ENCODE measurements around the gene ADCY5. TPM values are rescaled to one million over a fixed set of nuclear protein-coding genes. Genes with fewer than 3 reads are reported as not detected.
A peak's percentile ranks its signal among the peaks of the same experiment; 100 is the strongest.

ADCY5 gene
- total and polyA plus RNA-seq, 4 donors = 0.74 to 6.6 (median 2.9) TPM

- TF ChIP-seq CTCF (IDR thresholded peaks at IDR 0.05; ENCODE audit: low read depth, low read length, missing input control) (no peak), HNF4A (conservative IDR thresholded peaks at IDR 0.05) (no peak), GABPA (IDR thresholded peaks at IDR 0.05 in 1 of 2, conservative IDR thresholded peaks at IDR 0.05 in 1 of 2) (no peak), MAX (IDR thresholded peaks at IDR 0.05) (no peak), FOXA2 (IDR thresholded peaks at IDR 0.05) (no peak), NR2F2 (IDR thresholded peaks at IDR 0.05) (no peak), RAD21 (IDR thresholded peaks at IDR 0.05) (no peak), TAF1 (conservative IDR thresholded peaks at IDR 0.05) (no peak), FOXA1 (IDR thresholded peaks at IDR 0.05) (no peak), EGR1 (IDR thresholded peaks at IDR 0.05; ENCODE audit: low read depth in 2 of 2) (no peak), HNF4G (IDR thresholded peaks at IDR 0.05) (no peak), YY1 (IDR thresholded peaks at IDR 0.05) (no peak)
Observed at GRCh38 chr3:123429362-123430125, 19.3 kb downstream of the ADCY5 start (continued).

- no peak for DNase-seq (ENCODE audit: low spot score)
- no peaks in the 10 kb centered on the region for H3K27me3 ChIP-seq (ENCODE audit: control insufficient read depth in 4 of 4, insufficient read depth in 4 of 4, low read length in 3 of 4)
- 66% methylated on average over 8 of the region's 8 CpGs for WGBS
- peaks cover 0 to 35% (median 31%) of the 10 kb centered on the region in 4 donors for H3K4me1 ChIP-seq (ENCODE audit: control insufficient read depth in 4 of 4, insufficient read depth in 4 of 4, low read length in 3 of 4)
- no peak overlapping the region for H3K4me3 ChIP-seq (ENCODE audit: low read depth in 1 of 3, low read length in 3 of 3)
- no peaks in the 10 kb centered on the region for H3K36me3 ChIP-seq (ENCODE audit: control insufficient read depth in 4 of 4, insufficient read depth in 3 of 4, low read depth in 1 of 4, low read length in 3 of 4)
- no peaks in the 10 kb centered on the region for H3K9me3 ChIP-seq (ENCODE audit: control insufficient read depth in 4 of 4, low read length in 3 of 4)
- H3K27ac ChIP-seq (ENCODE audit: low read depth in 1 of 2, low read length in 2 of 2) = peak overlapping the region in 1 of 2 donors; percentile 43
- TF ChIP-seq NR2F2 (IDR thresholded peaks at IDR 0.05) = no peak
- no peak for TF ChIP-seq MAX (IDR thresholded peaks at IDR 0.05)
- TF ChIP-seq GABPA (IDR thresholded peaks at IDR 0.05 in 1 of 2, conservative IDR thresholded peaks at IDR 0.05 in 1 of 2) = no peak
- no peak for TF ChIP-seq ATF3 (IDR thresholded peaks at IDR 0.05)
- TF ChIP-seq FOXA1 (IDR thresholded peaks at IDR 0.05) = no peak
- TF ChIP-seq HNF4A (conservative IDR thresholded peaks at IDR 0.05) = no peak
- no peak for TF ChIP-seq TAF1 (conservative IDR thresholded peaks at IDR 0.05)
- TF ChIP-seq CTCF (IDR thresholded peaks at IDR 0.05; ENCODE audit: low read depth, low read length, missing input control) = no peak
- TF ChIP-seq SP1 (IDR thresholded peaks at IDR 0.05) = no peak
- no peak for TF ChIP-seq FOXA2 (IDR thresholded peaks at IDR 0.05)
- TF ChIP-seq YY1 (IDR thresholded peaks at IDR 0.05) = no peak
- no peak for TF ChIP-seq RXRA (IDR thresholded peaks at IDR 0.05)
- H3K9ac ChIP-seq (ENCODE audit: low read depth in 1 of 2, low read length in 2 of 2) = no peak overlapping the region
Observed at GRCh38 chr3:123424999-123425712, 23.7 kb downstream of the ADCY5 start.

All from liver (tissue), 9 donors.